Aorta (tissue), 5 donors: ENCODE results near the gene KLHL29. TPM values are rescaled to one million over a fixed set of nuclear protein-coding genes. Genes with fewer than 3 reads are reported as not detected.

Experiments used
- ATAC-seq: fragments of 200-7000 bp; cut with Tn5 transposase; one replicate; pipeline ENCODE4 v1.9.1; 2022; ENCODE audit warnings: moderate library complexity; ENCODE audit not compliant: low FRiP score
- DNase-seq, 2 donors: peaks; one replicate each; pipeline ENCODE4 v3.0.0-alpha.2; 2020
- H3K27ac ChIP-seq, 2 donors: one replicate each; pipeline ENCODE4 v1.5.1; 2013; ENCODE audit warnings: low read length in 2 of 2, mild to moderate bottlenecking in 2 of 2, moderate library complexity in 2 of 2, control low read depth in 1 of 2, inconsistent platforms in 1 of 2, low read depth in 1 of 2
- H3K27me3 ChIP-seq, 2 donors: one replicate each; pipeline ENCODE4 v1.6.1; 2013; ENCODE audit warnings: control low read depth in 1 of 2, low read length in 1 of 2, mild to moderate bottlenecking in 1 of 2, moderate library complexity in 1 of 2; ENCODE audit not compliant: insufficient read depth in 2 of 2, control insufficient read depth in 1 of 2
- H3K36me3 ChIP-seq, 2 donors: one replicate each; pipeline ENCODE4 v1.6.1; 2013; ENCODE audit warnings: control low read depth in 1 of 2, low read length in 1 of 2, mild to moderate bottlenecking in 1 of 2; ENCODE audit not compliant: insufficient read depth in 2 of 2, control insufficient read depth in 1 of 2
- H3K4me1 ChIP-seq, 2 donors: one replicate each; pipeline ENCODE4 v1.6.1; 2013; ENCODE audit warnings: low read length in 2 of 2, control low read depth in 1 of 2, mild to moderate bottlenecking in 1 of 2, moderate library complexity in 1 of 2; ENCODE audit not compliant: insufficient read depth in 2 of 2, control insufficient read depth in 1 of 2
- H3K4me3 ChIP-seq, 2 donors: one replicate each; pipeline ENCODE4 v1.5.1; 2013; ENCODE audit warnings: low read length in 2 of 2, control low read depth in 1 of 2, mild to moderate bottlenecking in 1 of 2
- H3K9me3 ChIP-seq: one replicate; pipeline ENCODE4 v1.6.1; 2013; ENCODE audit warnings: mild to moderate bottlenecking, low read length; ENCODE audit not compliant: control insufficient read depth
- WGBS, 2 donors: extraction: QIAGEN DNeasy Blood & Tissue Kit; methylation state at CpG; one replicate each; pipeline ENCODE4 v1.1.7; 2013; 5-methylcytosine and 5-hydroxymethylcytosine counted together
- intact Hi-C, 2 donors: fragments of 100-400 bp; cut with DNase I; formaldehyde crosslinking; loops; one replicate each; pipeline versions ENCODE4 v1.14.2 to v1.15.0; 2022
- polyA plus RNA-seq, 2 donors: library from polyadenylated mRNA; stranded (reverse); fragments of 200-250 nt; gene quantifications; one replicate each; pipeline ENCODE4 v1.2.3, GENCODE V29; 2013
- total RNA-seq, 2 donors: library from RNA; stranded (reverse); fragmentation: NEBNext Ultra II Directional; extraction: Animal tissue kit (Norgen Biotek cat#: 25700); gene quantifications; one replicate each; pipeline ENCODE4 v1.2.1, GENCODE V29; 2021
- donor health status: healthy with polysubstance abuse.
- donor health status: Bipolar disorder and iron deficiency.
- donor health status: DM: no; HTN: no; CAD: no.
- donor health status: DM: no; HTN: no; CAD: no.
- donor health status: DM: yes; HTN: yes; CAD: no.

KLHL29 gene
- total and polyA plus RNA-seq, 4 donors, result 0.75 to 13.4 (median 8.1) TPM

- no peaks in the 10 kb centered on the region for H3K4me1 ChIP-seq
- H3K9me3 ChIP-seq, result no peaks in the 10 kb centered on the region
- ATAC-seq (no peak), DNase-seq (peak in 1 of 2 donors; percentile 67)
- no peaks in the 10 kb centered on the region for H3K27me3 ChIP-seq
- H3K36me3 ChIP-seq, result no peaks in the 10 kb centered on the region
- 86 to 92% methylated on average over 28 of the region's 28 CpGs for WGBS, 2 donors
- no peak overlapping the region for H3K27ac ChIP-seq
- H3K4me3 ChIP-seq, result no peak overlapping the region
- intact Hi-C loops, result no loop called here
Observed at GRCh38 chr2:23628926-23629771, 244.2 kb downstream of the KLHL29 start.

- no peak overlapping the region for H3K4me3 ChIP-seq
- WGBS, 2 donors, result 96% methylated on average over 16 of the region's 16 CpGs
- no peaks in the 10 kb centered on the region for H3K36me3 ChIP-seq
- H3K27ac ChIP-seq, result no peak overlapping the region
- no peaks in the 10 kb centered on the region for H3K9me3 ChIP-seq
- intact Hi-C loops, result no loop called here
- no peaks in the 10 kb centered on the region for H3K4me1 ChIP-seq
- peak in 1 of 2 donors; percentile 46 for DNase-seq
- no peak for ATAC-seq
- no peaks in the 10 kb centered on the region for H3K27me3 ChIP-seq
Observed at GRCh38 chr2:23629772-23630480, 244.9 kb downstream of the KLHL29 start.

GRCh38 chr2:23630961-23631360 is 246.0 kb downstream of the KLHL29 start:
- no peak overlapping the region for H3K27ac ChIP-seq
- H3K9me3 ChIP-seq, result no peaks in the 10 kb centered on the region
- intact Hi-C loops, result no loop called here
- H3K4me3 ChIP-seq, result no peak overlapping the region
- ATAC-seq, result no peak
- 93 to 94% methylated on average over 7 of the region's 7 CpGs for WGBS, 2 donors
- H3K36me3 ChIP-seq, result no peaks in the 10 kb centered on the region
- no peaks in the 10 kb centered on the region for H3K4me1 ChIP-seq
- DNase-seq, result peak in 1 of 2 donors; percentile 63
- H3K27me3 ChIP-seq, result no peaks in the 10 kb centered on the region

- DNase-seq (peak in 1 of 2 donors; percentile 43), ATAC-seq (no peak)
- 81 to 87% methylated on average over 11 of the region's 11 CpGs for WGBS, 2 donors
- Histone ChIP-seq H3K27me3 (no peaks in the 10 kb centered on the region), H3K4me3 (no peak overlapping the region), H3K4me1 (no peaks in the 10 kb centered on the region), H3K27ac (no peak overlapping the region), H3K9me3 (no peaks in the 10 kb centered on the region), H3K36me3 (no peaks in the 10 kb centered on the region)
- intact Hi-C loops, result no loop called here
Observed at GRCh38 chr2:23631389-23631788, 246.4 kb downstream of the KLHL29 start.

GRCh38 chr2:23632386-23632785 is 247.4 kb downstream of the KLHL29 start:
- no peaks in the 10 kb centered on the region for H3K4me1 ChIP-seq
- no peaks in the 10 kb centered on the region for H3K36me3 ChIP-seq
- no peak overlapping the region for H3K27ac ChIP-seq
- H3K27me3 ChIP-seq, result no peaks in the 10 kb centered on the region
- 77 to 82% methylated on average over 6 of the region's 6 CpGs for WGBS, 2 donors
- H3K9me3 ChIP-seq, result no peaks in the 10 kb centered on the region
- peak in 1 of 2 donors; percentile 40 for DNase-seq
- intact Hi-C loops, result no loop called here
- ATAC-seq, result no peak
- H3K4me3 ChIP-seq, result no peak overlapping the region

- peak; percentile 2 to 36 for DNase-seq
- 93 to 96% methylated on average over 5 of the region's 5 CpGs for WGBS, 2 donors
- Histone ChIP-seq H3K36me3 (no peaks in the 10 kb centered on the region), H3K4me3 (no peak overlapping the region), H3K9me3 (no peaks in the 10 kb centered on the region), H3K27me3 (no peaks in the 10 kb centered on the region), H3K4me1 (no peaks in the 10 kb centered on the region), H3K27ac (no peak overlapping the region)
- intact Hi-C loops, result no loop called here
- no peak for ATAC-seq
Observed at GRCh38 chr2:23632831-23633395, 247.9 kb downstream of the KLHL29 start.

GRCh38 chr2:23633966-23634365 is 249.0 kb downstream of the KLHL29 start:
- peak; percentile 15 to 73 for DNase-seq
- H3K27ac ChIP-seq, result no peak overlapping the region
- no peak overlapping the region for H3K4me3 ChIP-seq
- H3K9me3 ChIP-seq, result no peaks in the 10 kb centered on the region
- 95 to 97% methylated on average over 8 of the region's 8 CpGs for WGBS, 2 donors
- H3K27me3 ChIP-seq, result no peaks in the 10 kb centered on the region
- no peaks in the 10 kb centered on the region for H3K4me1 ChIP-seq
- no peaks in the 10 kb centered on the region for H3K36me3 ChIP-seq
- intact Hi-C loops, result no loop called here
- ATAC-seq, result no peak

- no peak for ATAC-seq
- no peaks in the 10 kb centered on the region for H3K36me3 ChIP-seq
- intact Hi-C loops, result no loop called here
Observed at GRCh38 chr2:23635442-23636340, 250.7 kb downstream of the KLHL29 start.

More at GRCh38 chr2:23635442-23636340, 250.7 kb downstream of the KLHL29 start:
- peak in 1 of 2 donors; percentile 40 for DNase-seq
- WGBS, 2 donors, result 91 to 92% methylated on average over 23 of the region's 23 CpGs
- Histone ChIP-seq H3K27ac (no peak overlapping the region), H3K9me3 (no peaks in the 10 kb centered on the region), H3K4me1 (no peaks in the 10 kb centered on the region), H3K4me3 (no peak overlapping the region), H3K27me3 (no peaks in the 10 kb centered on the region)
